Glomerular visceral epithelial cell (primary cell): Measurements from ENCODE around the gene HCN4.
"Not testable (repeated sequence)": the region's sequence is repeated elsewhere in the genome, so short reads cannot be mapped to it uniquely, and the experiment has no call there.

Source experiments
- DNase-seq: peaks from one replicate; pipeline ENCODE4 v3.0.0-alpha.2; 2016; ENCODE audit errors: extremely low spot score

The HCN4 gene

DNA sequence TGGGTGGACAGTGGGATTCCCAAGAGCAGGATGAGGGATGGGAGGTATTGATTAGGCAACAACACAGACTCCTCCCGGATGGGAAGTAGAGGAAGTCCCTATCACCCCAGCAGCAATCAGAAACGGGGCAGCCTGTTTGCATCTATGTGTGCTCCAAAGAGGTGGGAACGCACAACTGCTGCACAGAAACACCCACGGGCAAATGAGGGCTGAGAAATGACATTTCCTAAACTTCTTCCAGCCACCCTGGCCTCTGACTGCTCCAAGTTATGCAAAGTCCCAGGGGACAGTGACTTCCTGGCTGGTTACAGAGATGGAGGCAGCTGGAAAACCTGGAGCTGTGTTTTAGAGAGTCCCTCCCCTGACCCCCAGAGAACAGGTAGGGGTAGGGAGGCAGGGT is 42.6 kb downstream of the HCN4 start:
- no peak for DNase-seq

DNA sequence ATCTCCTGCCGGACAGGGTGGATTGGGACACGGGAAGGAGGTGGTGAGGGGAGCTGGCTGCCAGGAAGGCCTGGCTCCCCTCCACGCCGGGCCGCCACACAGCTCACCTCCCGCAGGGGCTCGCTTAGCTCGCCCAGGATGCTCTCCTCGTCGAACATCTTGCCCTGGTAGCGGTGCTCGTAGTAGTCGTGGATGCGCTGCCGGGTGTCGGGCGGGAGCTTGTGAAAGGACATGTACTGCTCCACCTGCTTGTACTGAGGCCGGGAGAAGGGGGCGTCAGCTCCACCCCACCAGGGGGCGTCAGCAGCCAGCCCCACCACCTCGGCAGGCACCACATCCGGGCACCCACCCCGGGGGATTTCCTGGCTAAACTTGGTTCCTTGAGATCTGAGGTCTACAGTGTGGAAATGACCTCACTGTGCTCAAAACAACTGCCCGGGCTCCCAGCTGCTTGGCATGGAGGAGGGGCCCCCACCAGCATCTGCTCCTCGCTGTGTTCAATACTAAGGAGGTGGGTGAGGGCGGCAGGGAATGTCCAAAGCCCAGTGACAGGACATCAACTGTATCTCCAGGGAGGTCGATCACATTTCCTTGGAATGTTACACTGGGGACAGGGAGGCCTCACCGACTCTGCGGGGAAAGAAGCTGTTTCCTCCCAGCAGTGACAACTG is 43.4 kb downstream of the HCN4 start:
- DNase-seq: peak; percentile 54

DNA sequence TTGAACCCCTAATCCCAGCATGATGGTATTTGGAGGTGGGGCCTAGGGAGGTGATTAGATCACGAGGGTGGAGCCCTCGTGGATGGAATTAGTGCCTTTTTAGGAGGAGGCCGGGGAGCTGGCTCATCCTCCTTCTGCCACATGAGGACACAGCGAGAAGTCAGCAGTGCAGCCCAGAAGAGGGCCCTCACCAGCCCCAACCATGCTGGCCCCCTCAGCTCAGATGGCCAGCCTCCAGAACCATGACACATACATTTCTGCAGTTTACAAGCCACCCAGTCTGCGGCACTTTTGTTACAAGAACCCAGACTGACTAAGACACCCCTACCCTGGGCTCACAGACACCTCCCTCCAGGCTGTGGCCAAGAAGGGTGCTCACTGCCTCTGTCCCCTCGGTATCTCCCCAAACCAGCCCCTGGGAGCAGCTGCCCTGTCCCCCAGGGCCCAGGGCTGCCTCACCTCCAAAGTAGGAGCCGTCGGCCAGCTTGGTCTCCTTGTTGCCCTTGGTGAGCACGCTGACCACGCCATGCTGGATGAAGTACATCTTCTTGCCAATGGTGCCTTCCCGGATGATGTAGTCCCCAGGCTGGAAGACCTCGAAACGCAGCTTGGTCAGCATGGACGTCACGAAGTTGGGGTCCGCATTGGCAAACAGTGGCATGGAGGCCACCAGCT is 44.1 kb downstream of the HCN4 start:
- DNase-seq: no peak

- DNase-seq: no peak
Observed at GRCh38 chr15:73323956-73324355, 44.8 kb downstream of the HCN4 start.

DNA sequence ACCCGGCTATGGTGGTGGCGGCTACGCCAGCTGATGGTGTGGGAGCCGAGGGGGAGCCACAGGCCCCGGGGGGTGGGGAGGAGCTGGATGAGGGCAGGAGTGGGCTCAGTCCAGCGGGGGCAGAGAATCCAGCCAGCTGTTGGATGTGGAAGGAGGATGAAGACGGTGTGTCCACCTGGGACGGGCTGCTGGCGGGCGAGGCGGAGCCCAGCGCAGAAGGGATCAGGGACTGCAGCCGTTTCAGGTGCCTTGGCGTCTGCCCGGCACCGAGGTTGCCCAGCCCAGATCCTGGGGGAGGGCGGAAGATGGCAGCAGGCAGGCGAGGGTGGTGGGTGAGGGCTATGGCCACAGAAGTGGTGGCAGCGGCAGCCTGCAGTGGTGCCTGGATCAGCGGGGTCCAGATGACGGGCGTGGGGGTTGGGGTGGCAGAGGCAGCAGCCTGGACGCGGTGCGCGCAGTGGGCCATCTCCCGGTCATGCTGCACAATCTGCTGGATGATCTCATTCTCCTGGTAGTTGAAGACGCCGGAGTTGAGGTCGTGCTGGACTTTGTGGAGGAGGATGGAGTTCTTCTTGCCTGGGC is 45.3 kb downstream of the HCN4 start:
- DNase-seq: no peak

DNA sequence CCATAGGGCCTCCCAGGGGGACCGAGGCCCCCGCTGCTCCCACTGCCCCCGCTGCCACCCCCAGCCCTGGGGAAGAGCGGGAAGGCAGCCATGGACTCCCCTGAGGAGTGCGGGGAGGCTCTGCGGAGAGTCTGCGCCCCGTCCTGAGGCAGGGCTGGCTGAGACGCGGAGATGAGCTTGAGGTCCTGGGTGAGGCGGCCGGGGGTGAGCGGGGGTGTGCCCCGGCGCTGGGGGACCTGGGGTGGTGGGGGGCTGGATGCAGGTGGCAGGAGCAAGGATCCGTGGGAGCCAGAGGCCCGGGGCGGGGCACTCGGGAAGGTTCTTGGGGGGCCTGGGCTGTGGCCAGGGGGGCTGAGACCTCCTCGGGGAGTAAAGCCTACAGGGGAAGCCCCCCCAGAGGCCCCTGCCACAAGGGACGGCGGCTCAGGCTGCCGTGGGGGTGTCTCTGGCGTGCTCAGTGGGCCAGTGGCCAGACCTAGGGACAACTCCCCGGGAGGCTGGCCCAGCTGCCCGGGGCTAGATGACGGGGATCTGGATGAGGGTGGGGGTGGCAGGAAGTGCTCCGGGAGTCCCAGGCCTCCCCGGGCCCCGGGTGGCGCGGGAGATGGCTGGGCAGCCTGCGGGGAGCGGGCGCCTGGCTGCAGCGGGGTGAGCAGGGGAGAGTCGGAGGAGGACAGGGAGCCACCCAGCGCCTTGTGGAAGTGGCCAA is 45.9 kb downstream of the HCN4 start:
- no peak for DNase-seq

DNA sequence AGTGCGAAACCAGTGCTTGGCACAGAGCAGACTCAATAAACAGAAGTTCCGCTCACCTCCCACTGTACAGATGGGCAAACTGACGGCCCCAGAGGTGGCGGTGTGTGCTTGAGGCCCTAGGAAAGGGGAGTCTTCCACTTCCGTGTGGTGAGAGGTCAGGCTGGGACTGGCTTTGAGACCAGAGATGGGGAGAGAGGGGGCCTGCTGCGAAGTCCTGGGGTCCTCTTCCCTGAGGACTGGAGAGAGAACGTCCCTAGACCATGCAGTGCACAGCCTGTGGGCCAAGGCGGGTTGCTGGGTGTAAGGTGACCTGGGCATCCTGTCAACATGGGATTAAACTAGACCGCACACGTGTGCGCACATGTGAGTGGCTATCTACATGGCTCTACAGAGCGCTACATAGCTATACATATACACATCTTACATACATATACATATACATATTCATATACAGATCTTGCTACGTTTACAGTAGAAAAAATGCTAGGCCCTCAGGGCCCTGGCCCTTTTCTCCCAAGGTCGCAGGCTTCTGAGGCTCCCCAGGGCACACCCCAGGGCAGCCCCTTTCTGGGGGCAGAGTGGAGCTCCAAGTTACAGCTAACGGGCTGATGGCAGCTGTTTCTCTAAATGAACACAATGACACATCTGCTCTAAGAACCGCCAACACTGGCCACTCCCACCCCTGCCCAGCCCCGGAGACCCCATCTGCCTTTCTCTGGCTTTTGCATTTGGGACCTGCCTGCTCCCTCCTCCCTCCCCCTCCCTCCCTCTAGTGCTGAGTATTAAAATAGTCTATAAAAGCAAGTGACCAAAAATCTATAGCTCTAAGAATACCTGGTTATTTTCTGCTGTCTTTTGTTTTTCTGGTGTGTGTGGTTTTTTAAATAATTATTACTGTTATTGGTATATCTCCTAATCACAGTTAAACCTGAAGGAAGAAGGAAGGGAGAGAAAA is 47.0 kb downstream of the HCN4 start:
- DNase-seq: no peak

DNA sequence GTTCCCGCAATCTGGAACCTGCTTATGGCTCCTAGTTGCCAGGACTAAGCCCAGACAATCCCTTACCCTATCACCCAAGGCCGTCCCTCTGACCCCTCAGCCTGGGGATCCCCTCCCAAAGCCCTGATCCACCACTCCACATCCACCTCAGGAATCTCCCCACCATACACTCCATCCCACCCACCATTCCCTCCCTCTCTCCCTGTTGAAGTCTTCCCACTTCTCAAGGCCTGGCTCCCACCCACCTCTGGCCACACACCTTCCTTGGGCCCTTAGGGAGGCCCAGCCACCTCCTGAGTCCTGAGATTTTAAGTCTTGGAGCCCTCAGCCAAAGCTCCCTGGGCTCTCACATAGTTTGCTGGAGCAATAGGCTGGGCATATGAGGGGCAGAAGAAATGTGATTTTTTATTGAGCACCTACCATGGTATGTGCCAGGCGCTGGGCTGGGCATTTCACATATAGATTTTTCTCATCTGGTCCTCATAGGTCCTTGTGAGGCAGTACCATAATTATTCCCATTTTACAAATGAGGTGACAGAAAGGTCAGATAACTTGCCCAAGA is 48.1 kb downstream of the HCN4 start:
- DNase-seq: no peak

GRCh38 chr15:73319460-73320245 is 49.1 kb downstream of the HCN4 start:
- no peak for DNase-seq

GRCh38 chr15:73318463-73319351 is 50.1 kb downstream of the HCN4 start:
- DNase-seq: peak; percentile 38

DNA sequence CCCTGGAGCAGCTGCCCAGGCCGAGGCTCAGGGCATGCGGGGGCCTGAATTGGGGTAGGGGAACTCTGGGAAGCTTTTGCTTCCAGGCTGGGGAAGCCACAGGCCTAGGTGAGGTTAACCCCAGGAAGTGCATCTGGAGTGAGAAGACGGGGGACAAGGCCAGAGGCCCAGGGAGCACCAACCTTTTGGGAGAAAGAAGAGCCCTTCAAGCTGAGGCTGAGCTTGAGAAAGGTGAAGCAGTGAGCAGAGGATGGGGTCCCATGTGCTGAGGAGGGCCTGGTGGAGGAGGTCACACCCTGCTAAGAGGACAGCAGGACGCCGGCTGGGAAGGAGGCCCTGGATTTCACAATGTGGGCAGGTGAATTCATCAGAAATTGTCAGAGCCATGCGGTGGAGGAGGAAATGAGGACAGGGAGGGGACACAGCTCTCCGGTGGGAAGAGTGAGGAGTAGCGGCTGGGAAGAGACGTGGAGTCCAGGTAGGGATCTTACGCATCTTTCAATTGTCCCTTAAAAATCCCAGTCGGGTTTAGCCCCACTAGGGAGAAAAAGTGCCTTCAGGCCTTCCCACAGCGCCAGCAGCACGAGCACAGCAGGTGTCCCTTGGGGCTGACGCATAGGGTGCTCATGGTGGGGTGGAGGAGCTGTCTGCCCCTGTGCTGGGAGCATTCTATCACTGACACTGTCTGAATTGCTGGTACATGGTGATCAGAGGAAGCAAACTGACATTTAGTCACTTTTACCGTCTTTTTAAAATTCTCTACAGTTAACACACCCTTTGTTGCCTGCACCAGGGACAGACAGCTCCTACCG is 50.9 kb downstream of the HCN4 start:
- DNase-seq: no peak

GRCh38 chr15:73313861-73314260 is 54.9 kb downstream of the HCN4 start:
- DNase-seq: no peak

- DNase-seq: no peak
Observed at GRCh38 chr15:73308305-73308704, 60.5 kb downstream of the HCN4 start.

DNA sequence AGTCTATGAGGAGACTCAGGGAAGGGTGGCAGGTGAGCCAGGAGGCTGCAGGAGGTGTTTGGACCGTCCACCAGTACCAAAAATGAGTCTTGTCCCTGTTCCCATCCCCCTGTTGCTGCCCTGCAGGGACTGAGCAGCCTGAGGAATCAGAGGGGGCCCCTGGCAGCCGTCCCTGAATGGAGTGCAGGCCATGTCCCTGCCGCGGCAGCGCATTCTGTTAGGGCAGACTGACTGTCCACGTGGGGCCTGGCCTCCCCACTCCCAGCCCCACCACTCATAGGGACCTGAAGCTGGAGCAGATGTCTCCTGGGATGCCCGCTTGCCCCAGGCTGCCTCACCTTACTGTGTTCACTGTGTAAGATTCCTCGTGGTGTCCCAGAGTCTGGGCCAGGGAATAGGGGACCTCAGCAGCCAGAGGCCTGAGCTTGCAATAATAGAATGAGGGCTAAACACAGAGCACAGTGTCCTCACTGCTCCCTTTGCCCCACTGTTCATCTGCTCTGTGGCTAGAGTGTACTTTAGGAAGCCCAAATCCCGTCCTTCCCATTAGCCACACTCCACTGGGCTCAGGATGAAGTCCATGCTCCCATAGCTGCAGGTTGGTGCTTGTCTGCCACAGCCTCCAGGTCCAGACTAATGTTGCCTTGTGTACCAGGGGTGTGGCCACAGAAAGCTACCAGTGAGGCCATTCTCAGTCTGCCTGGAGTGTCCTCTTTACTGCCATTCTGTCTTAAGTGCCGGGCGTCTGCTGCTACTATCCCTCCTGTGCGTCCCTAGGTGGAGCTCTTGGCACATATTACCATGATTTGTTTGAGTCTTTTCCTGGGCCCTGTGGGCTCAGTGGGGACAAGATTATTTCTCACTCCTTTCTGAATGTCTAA is 63.2 kb downstream of the HCN4 start:
- peak; percentile 61 for DNase-seq

- no peak for DNase-seq
Observed at GRCh38 chr15:73303636-73304035, 65.1 kb downstream of the HCN4 start.

- not testable (repeated sequence) for DNase-seq
Observed at GRCh38 chr15:73300286-73300685, 68.5 kb downstream of the HCN4 start.

DNA sequence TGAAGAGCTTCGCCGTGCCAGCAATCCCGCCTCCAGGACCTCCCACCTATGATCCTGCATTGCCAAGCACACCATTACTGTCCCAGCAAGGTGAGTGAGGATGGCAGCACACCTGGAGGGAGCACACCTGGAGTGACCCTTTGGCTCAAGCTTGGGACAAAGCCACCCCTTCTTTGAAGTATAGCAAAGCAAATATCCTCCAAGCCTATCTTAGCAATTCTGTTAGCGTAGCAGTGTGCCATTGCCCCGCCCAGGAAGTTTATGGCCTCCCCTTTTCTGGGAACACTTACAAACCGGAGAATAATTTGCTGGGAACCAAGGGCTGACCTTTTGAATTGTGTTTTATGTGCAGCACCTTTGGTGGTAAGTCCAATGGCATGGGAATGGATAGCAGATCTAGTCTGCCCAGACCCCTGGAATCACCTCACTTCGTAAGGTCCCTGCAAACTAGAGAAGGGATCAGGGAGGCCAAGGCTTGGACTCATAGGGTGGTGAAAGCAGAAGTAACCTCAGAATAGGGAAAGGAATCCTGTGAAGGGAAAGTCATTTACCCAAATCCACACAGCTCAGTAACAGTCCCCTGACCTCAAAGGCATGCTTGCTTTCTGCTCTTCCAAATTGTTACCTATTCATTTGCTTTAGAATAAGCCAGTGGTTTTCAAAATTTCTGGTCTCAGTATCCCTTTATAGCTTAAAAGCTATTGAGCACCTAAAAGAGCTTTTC is 70.1 kb downstream of the HCN4 start:
- DNase-seq: no peak
